Fibroblast of lung (primary cell): ENCODE data around the gene SERPINB2.

Experiments
- CTCF ChIP-seq, 2 donors: IDR thresholded peaks in 1 of 2; conservative IDR thresholded peaks in 1 of 2; 1 replicate in 1 of 2; 2 replicates in 1 of 2; pipeline ENCODE4 v1.5.1; 2011 to 2012; ENCODE audit warnings: low read length in 2 of 2, control low read depth in 1 of 2, inconsistent platforms in 1 of 2, low read depth in 1 of 2, mild to moderate bottlenecking in 1 of 2
- EZH2 ChIP-seq: IDR thresholded peaks from 2 replicates; pipeline ENCODE4 v1.5.1; 2012; ENCODE audit warnings: low read length, control low read depth, mild to moderate bottlenecking; ENCODE audit errors: missing control alignments

GRCh38 chr18:63881851-63882250 is 5.7 kb upstream of the SERPINB2 start:
- no peak for TF ChIP-seq CTCF (conservative IDR thresholded peaks at IDR 0.05 in 1 of 2, IDR thresholded peaks at IDR 0.05 in 1 of 2; ENCODE audit: low read depth in 1 of 2, low read length in 2 of 2)
- no peak for TF ChIP-seq EZH2
